GM18526 (cell line): ENCODE results near the gene ZAP70.

Experiments
- POLR2A ChIP-seq: IDR thresholded peaks from 3 replicates; pipeline ENCODE4 v1.6.1; 2011; ENCODE audit not compliant: insufficient read length; ENCODE audit errors: extremely low read depth

ZAP70 gene

DNA sequence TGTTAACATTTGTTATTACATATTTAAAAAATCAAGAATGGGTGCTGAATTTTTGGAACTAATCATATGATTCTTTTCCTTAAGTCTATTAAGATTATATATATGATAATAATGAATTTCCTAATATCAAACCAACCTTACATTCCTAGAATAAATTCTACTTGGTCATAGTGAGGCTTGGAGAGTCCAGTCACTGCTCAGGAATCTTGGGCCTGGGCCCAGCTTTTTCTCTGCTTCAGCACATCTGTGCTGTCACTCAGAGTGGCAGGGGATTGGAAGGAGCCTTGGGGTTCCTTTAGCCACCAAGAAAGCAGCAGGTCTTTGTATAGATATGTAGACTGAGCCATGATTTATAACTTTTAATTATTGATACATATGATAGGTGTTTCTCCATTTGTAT lies 19.9 kb upstream of the ZAP70 start:
- no peak for TF ChIP-seq POLR2A

DNA sequence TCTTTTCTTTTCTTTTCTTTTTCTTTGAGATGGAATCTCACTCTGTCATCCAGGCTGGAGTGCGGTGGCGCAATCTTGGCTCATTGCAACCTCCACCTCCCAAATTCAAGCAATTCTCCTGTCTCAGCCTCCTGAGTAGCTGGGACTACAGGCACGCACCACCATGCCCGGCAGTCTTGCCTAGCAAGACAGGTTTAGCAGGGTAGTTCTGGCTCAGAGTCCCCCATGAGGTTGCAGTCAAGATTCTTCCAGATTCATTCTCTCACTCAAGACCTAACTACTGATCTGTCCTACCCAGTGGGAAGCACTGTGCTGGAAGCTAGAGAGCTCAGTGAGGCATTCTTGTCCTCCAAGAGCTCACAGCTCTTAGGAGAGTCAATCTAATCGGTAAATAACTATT lies 17.6 kb upstream of the ZAP70 start:
- no peak for TF ChIP-seq POLR2A

DNA sequence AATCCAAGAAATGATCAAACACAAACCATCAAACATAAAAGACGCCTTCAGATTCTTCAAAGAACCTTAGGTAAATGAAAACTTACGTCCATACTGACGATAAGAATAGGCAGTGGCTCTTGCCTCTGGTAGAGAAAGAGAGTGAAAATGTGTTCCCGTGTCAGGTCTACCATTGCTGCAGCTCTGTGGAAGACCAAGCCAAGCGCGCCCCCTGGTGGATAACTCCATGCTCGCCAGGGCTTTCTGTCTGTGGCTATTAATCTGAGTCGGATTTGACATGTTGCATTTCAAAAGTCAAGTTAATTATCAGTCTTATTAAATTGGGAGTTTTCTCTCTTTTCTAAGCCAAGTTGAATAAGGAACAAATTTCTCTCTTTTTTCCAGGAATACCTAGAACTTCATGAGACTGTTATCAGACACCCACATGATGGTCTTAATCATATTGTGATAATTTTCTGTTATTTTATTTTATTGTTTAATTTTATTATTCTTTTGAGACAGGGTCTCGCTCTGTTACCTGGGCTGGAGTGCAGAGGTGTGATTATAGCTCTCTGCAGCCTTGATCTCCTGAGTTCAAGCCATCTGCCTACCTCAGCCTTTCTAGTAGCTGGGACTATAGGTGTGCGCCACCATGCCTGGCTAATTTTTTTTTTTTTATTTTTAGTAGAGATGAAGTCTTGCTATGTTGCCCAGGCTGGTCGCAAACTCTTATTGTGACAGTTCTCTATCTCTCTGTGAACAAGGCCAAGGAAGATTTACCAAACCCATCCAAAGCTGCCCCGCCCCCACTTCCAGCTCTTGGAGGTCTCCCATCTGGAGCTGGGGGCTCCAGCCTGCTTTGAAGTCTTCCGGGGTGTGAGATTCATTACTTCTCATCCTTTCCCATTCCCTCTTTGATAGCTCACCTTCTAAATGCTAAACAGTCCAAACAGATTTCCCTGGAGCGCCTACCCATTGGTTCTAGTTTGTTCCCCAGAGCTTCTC lies 15.8 kb upstream of the ZAP70 start:
- no peak for TF ChIP-seq POLR2A

DNA sequence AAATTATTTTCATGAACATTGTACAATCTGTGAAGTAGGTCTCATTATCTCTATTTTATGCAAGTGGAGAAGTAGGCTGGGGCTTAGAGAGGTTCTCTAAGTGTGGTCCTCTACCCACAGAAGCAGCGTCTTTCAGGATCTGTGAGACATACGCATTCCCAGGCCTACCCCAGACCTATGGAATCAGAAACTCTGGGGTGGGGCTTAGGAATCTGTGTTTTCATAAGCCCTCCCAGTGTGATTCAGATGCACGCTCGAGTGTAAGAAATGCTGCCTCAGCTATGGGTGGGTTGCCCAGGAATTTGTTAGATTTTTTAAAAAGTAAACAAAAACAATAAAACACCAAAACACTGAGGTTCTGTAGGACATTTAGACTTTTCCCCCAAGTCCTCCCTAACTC lies 14.8 kb upstream of the ZAP70 start:
- no peak for TF ChIP-seq POLR2A

- no peak for TF ChIP-seq POLR2A
These were observed 13.5 kb upstream of the ZAP70 start for GRCh38 chr2:97699765-97700444.

- no peak for TF ChIP-seq POLR2A
These were observed 12.2 kb upstream of the ZAP70 start for GRCh38 chr2:97701186-97701585.

GRCh38 chr2:97701851-97702465 lies 11.4 kb upstream of the ZAP70 start:
- no peak for TF ChIP-seq POLR2A

- TF ChIP-seq POLR2A = no peak
These were observed 10.5 kb upstream of the ZAP70 start for GRCh38 chr2:97702731-97703470.

- no peak for TF ChIP-seq POLR2A
These were observed 9.6 kb upstream of the ZAP70 start for GRCh38 chr2:97703741-97704140.

DNA sequence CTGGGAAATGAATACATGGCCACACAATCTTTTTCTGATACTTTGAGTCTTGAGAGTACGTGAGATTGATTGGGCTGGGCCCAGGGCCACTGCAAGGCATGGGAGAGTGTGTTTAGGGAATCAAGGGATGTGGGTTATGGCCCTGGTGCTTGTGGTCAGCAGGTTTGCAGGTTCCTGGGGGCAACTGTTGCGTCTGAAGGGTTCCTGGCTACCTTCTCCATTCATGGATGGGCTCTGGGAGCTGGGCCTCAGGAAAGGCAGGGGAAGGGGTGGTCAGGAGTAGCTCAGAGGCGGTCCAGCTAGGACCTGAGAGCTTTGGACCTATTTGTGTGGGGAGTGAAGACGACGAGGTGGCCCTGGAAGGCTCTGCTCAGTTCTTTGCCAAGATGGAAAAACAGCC lies 8.4 kb upstream of the ZAP70 start:
- no peak for TF ChIP-seq POLR2A

DNA sequence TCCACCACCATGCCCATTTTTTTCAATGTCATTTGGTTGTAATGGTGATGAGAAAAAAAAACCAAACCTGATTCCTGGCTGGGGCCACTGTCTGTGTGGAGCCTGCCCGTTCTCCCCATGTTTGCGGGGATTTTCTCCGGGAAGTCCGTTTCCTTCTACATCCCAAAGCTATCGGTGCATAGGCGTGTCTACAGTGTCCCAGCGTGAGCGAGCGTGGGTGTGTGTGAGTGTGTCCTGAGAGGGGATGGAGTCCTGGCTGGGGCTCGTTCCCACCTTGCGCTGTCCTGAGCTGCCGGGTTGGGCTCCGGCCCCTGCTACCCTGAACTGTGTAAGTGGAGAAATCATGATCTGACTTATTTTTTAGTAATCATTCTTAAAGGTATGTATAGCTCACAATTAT lies 7.3 kb upstream of the ZAP70 start:
- TF ChIP-seq POLR2A = no peak

DNA sequence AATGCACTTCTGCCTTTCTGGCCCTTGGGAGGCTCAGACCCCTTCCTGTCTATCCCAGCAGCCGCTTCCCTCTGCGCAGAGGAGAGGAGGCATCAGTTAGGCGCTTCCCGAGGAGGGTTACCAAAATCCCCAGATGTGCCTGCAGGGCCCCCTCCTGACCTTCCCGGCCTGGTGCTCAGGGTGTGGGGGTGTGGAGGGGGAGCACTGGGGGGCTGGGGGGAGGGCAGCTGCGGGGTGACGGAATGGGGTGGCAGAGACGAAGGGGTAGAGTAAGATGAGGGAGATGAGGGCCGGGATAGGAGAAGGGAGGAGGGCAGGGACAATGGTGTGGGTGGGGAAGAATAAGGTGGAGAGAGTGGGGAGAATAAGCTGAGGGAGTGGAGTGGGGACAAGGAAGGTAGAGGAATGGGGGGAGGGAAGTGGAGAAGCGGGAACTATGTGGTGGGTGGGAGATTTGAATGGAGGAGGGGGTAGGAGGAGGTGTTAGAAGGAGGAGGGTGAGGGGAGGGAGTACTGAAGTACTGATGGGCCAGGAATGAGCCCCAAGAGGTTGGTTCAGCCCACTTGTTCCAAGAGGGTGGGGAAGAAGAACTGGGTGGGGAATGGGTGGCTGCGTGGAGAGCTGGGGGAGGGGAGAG lies 6.5 kb upstream of the ZAP70 start:
- TF ChIP-seq POLR2A = no peak

GRCh38 chr2:97707362-97708047 lies 5.9 kb upstream of the ZAP70 start:
- TF ChIP-seq POLR2A = no peak

GRCh38 chr2:97708048-97708380 lies 5.4 kb upstream of the ZAP70 start:
- TF ChIP-seq POLR2A = no peak
